Suprapubic skin (tissue), 4 donors: ENCODE data around the gene ATP1A4. TPM values are rescaled to one million over a fixed set of nuclear protein-coding genes. Genes with fewer than 3 reads are reported as not detected.

Experiments
- DNase-seq, 2 donors: peaks; one replicate each; pipeline ENCODE4 v3.0.0-alpha.2; 2019; ENCODE audit warnings: low spot score in 2 of 2
- H3K27ac ChIP-seq: fragments of 200-600 bp; sonication (generic); one replicate; pipeline ENCODE4 v1.5.1; 2019
- H3K27me3 ChIP-seq: fragments of 200-600 bp; sonication (generic); one replicate; pipeline ENCODE4 v1.5.1; 2019
- H3K36me3 ChIP-seq: fragments of 200-600 bp; sonication (generic); one replicate; pipeline ENCODE4 v1.5.1; 2019
- H3K4me1 ChIP-seq: fragments of 200-600 bp; sonication (generic); one replicate; pipeline ENCODE4 v1.5.1; 2019
- H3K4me3 ChIP-seq: fragments of 200-600 bp; sonication (generic); one replicate; pipeline ENCODE4 v1.5.1; 2019; ENCODE audit warnings: mild to moderate bottlenecking
- H3K9me3 ChIP-seq: fragments of 200-600 bp; sonication (generic); one replicate; pipeline ENCODE4 v1.5.1; 2019
- EP300 ChIP-seq: sonication (generic); formaldehyde crosslinking; IDR thresholded peaks from one replicate; pipeline ENCODE4 v1.6.1; 2017; ENCODE audit warnings: antibody characterized with exemption
- POLR2A ChIP-seq, 2 donors: fragments of 450-650 bp; IDR thresholded peaks; one replicate each; pipeline ENCODE4 v1.6.1; 2017; ENCODE audit warnings: antibody characterized with exemption in 2 of 2, mild to moderate bottlenecking in 2 of 2, moderate library complexity in 2 of 2
- POLR2AphosphoS5 ChIP-seq, 3 donors: sonication (generic); formaldehyde crosslinking; IDR thresholded peaks; one replicate each; pipeline ENCODE4 v1.6.1; 2017; ENCODE audit warnings: antibody characterized with exemption in 3 of 3
- WGBS: methylation state at CpG from one replicate; pipeline ENCODE4 v1.1.5; 2018; 5-methylcytosine and 5-hydroxymethylcytosine counted together
- total RNA-seq, 4 donors: library from RNA; depleted of rRNA; stranded (reverse); fragments of >200 nt; gene quantifications; one replicate each; pipeline ENCODE4 v1.1.0, GENCODE V29; 2016
- TF ChIP-seq, protein P1 (sequence below), 2 donors: fragments of 200-600 bp in 1 of 2; fragments of 450-650 bp in 1 of 2; sonication (generic) in 1 of 2; IDR thresholded peaks; one replicate each; pipeline ENCODE4 v1.5.1; 2016 to 2019; ENCODE audit warnings: antibody characterized with exemption in 2 of 2, mild to moderate bottlenecking in 1 of 2, moderate library complexity in 1 of 2

The ATP1A4 gene
- total RNA-seq, 4 donors from 2014 or later: not detected

- Histone ChIP-seq H3K27ac (no peak overlapping the region), H3K4me3 (no peak overlapping the region), H3K9me3 (no peaks in the 10 kb centered on the region), H3K36me3 (no peaks in the 10 kb centered on the region), H3K27me3 (peaks cover under 1% of the 10 kb centered on the region), H3K4me1 (no peaks in the 10 kb centered on the region)
- no peak for TF ChIP-seq POLR2A (IDR thresholded peaks at IDR 0.05)
- TF ChIP-seq, protein P1, sequence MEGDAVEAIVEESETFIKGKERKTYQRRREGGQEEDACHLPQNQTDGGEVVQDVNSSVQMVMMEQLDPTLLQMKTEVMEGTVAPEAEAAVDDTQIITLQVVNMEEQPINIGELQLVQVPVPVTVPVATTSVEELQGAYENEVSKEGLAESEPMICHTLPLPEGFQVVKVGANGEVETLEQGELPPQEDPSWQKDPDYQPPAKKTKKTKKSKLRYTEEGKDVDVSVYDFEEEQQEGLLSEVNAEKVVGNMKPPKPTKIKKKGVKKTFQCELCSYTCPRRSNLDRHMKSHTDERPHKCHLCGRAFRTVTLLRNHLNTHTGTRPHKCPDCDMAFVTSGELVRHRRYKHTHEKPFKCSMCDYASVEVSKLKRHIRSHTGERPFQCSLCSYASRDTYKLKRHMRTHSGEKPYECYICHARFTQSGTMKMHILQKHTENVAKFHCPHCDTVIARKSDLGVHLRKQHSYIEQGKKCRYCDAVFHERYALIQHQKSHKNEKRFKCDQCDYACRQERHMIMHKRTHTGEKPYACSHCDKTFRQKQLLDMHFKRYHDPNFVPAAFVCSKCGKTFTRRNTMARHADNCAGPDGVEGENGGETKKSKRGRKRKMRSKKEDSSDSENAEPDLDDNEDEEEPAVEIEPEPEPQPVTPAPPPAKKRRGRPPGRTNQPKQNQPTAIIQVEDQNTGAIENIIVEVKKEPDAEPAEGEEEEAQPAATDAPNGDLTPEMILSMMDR (IDR thresholded peaks at IDR 0.05): no peak
- no peak for TF ChIP-seq POLR2AphosphoS5 (IDR thresholded peaks at IDR 0.05)
- TF ChIP-seq EP300: no peak
- no peak for DNase-seq
- 70% methylated on average over 9 of the region's 9 CpGs for WGBS
Observed at GRCh38 chr1:160171980-160172379, 20.6 kb downstream of the ATP1A4 start.

GRCh38 chr1:160177231-160177630 lies 25.8 kb downstream of the ATP1A4 start:
- no peaks in the 10 kb centered on the region for H3K9me3 ChIP-seq
- no peaks in the 10 kb centered on the region for H3K27me3 ChIP-seq
- no peaks in the 10 kb centered on the region for H3K36me3 ChIP-seq
- 90% methylated on average over 2 of the region's 2 CpGs for WGBS
- no peaks in the 10 kb centered on the region for H3K4me1 ChIP-seq
- no peak overlapping the region for H3K4me3 ChIP-seq
- no peak overlapping the region for H3K27ac ChIP-seq
- TF ChIP-seq EP300: no peak
- no peak for TF ChIP-seq POLR2A (IDR thresholded peaks at IDR 0.05)
- no peak for TF ChIP-seq POLR2AphosphoS5 (IDR thresholded peaks at IDR 0.05)
- TF ChIP-seq, protein P1 (IDR thresholded peaks at IDR 0.05): no peak
- no peak for DNase-seq

DNA sequence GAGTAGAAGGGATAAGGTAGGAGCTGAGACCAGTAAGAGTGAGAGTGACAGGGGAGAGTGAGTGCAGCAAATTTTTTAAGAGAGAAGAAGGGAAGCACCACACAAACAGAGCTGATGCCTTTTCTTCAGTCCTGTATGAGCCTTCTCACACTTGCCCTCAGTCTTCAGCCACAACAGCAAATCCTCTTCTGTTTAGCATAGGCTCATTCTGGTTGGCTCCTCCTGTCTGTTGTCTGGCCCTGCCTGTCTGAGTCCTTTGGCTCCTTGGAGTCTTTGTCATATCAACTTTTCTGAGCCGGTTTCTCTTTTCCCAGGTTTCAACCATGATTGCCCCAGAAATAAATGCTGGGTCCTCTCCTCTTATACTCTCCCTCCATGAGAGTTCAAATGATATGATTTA lies 26.3 kb downstream of the ATP1A4 start:
- no peak overlapping the region for H3K27ac ChIP-seq
- TF ChIP-seq EP300: no peak
- TF ChIP-seq, protein P1 (IDR thresholded peaks at IDR 0.05): no peak
- TF ChIP-seq POLR2A (IDR thresholded peaks at IDR 0.05): no peak
- TF ChIP-seq POLR2AphosphoS5 (IDR thresholded peaks at IDR 0.05): no peak
- H3K4me1 ChIP-seq: no peaks in the 10 kb centered on the region
- H3K9me3 ChIP-seq: no peaks in the 10 kb centered on the region
- no peaks in the 10 kb centered on the region for H3K36me3 ChIP-seq
- H3K27me3 ChIP-seq: no peaks in the 10 kb centered on the region
- H3K4me3 ChIP-seq: no peak overlapping the region
- no peak for DNase-seq
- WGBS: 84% methylated on average over 1 of the region's 1 CpG

DNA sequence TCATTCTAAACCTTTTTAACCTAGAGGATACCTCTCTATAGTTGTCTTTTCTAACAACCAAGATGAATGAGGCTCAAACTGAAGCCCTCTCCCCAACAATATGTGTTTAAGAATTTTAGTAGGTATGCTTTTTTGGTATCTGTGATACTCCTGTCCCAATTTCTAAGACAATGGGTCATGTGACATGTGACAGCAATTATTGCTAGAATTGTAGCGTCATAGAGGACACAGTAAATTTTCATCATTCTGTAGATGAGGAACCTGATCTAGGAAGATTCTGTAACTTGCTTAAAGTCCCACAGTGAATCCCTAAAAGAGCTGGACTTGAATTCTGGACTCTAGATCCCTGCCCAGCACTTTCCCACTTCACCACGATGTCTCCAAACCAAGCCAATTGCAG lies 27.3 kb downstream of the ATP1A4 start:
- Histone ChIP-seq H3K27ac (no peak overlapping the region), H3K4me3 (no peak overlapping the region), H3K27me3 (no peaks in the 10 kb centered on the region), H3K9me3 (no peaks in the 10 kb centered on the region), H3K36me3 (no peaks in the 10 kb centered on the region), H3K4me1 (no peaks in the 10 kb centered on the region)
- no peak for TF ChIP-seq POLR2AphosphoS5 (IDR thresholded peaks at IDR 0.05)
- TF ChIP-seq, protein P1 (IDR thresholded peaks at IDR 0.05): no peak
- no peak for TF ChIP-seq EP300
- TF ChIP-seq POLR2A (IDR thresholded peaks at IDR 0.05): no peak
- WGBS: 95% methylated on average over 2 of the region's 2 CpGs
- no peak for DNase-seq

GRCh38 chr1:160179336-160179735 lies 27.9 kb downstream of the ATP1A4 start:
- 55% methylated on average over 4 of the region's 4 CpGs for WGBS
- Histone ChIP-seq H3K36me3 (no peaks in the 10 kb centered on the region), H3K4me3 (no peak overlapping the region), H3K27ac (no peak overlapping the region), H3K4me1 (no peaks in the 10 kb centered on the region), H3K9me3 (no peaks in the 10 kb centered on the region), H3K27me3 (no peaks in the 10 kb centered on the region)
- DNase-seq: no peak
- TF ChIP-seq POLR2A (IDR thresholded peaks at IDR 0.05): no peak
- TF ChIP-seq, protein P1 (IDR thresholded peaks at IDR 0.05): no peak
- TF ChIP-seq EP300: no peak
- TF ChIP-seq POLR2AphosphoS5 (IDR thresholded peaks at IDR 0.05): no peak
